NCI-H1105 treated with DMSO at 0.1 percent for 48 hours (cell line): ENCODE results near the gene DTL.
"Not testable (repeated sequence)": the region's sequence is repeated elsewhere in the genome, so short reads cannot be mapped to it uniquely, and the experiment has no call there.

Experiments used
- DNase-seq: peaks from one replicate; lab custom pipeline; 2025; lab: John Stamatoyannopoulos, UW

Gene DTL, protein sequence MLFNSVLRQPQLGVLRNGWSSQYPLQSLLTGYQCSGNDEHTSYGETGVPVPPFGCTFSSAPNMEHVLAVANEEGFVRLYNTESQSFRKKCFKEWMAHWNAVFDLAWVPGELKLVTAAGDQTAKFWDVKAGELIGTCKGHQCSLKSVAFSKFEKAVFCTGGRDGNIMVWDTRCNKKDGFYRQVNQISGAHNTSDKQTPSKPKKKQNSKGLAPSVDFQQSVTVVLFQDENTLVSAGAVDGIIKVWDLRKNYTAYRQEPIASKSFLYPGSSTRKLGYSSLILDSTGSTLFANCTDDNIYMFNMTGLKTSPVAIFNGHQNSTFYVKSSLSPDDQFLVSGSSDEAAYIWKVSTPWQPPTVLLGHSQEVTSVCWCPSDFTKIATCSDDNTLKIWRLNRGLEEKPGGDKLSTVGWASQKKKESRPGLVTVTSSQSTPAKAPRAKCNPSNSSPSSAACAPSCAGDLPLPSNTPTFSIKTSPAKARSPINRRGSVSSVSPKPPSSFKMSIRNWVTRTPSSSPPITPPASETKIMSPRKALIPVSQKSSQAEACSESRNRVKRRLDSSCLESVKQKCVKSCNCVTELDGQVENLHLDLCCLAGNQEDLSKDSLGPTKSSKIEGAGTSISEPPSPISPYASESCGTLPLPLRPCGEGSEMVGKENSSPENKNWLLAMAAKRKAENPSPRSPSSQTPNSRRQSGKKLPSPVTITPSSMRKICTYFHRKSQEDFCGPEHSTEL

DNA sequence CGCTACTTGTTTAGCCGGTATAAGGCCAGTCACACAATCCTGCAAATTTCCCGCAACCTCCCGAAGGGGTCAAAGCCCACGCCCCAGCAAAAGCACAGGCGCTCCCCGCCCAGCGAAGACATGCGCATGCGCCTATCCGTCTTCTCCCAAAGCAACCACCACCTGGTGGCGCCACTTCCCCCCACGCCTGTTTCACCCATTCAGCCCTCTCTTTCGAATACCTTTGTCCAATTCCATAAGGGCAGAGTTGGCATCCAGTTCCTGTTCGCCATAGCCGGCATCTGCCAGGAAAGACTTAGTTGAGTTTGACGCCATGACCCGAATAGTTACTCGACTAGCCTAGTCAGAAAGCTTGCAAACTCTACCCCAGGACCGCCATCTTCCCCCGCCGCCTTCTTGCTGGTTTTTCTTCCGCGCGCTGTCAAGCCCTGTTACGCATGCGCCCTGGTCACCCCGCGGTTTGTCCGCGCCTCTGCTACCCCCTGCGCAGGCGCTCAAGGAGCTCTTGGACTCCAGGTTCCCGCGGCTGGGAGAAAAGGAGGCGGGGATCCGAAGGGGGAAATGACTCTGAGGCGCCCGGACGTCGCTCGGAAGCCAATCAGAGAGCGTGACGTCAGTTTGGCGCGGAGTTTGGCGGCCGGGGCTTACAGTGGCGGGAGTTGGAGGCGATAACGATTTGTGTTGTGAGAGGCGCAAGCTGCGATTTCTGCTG is at the start of gene DTL, which contains the start of gene INTS7:
TSS of gene DTL (plus strand) at position 626 of the 712 bp plus-strand sequence. CDS start 143 bp downstream, outside the sequence.
TSS of gene INTS7 (minus strand) at position 435 of the 712 bp plus-strand sequence. CDS start at position 315, 120 bp downstream.
- DNase-seq = peak; percentile 100

DNA sequence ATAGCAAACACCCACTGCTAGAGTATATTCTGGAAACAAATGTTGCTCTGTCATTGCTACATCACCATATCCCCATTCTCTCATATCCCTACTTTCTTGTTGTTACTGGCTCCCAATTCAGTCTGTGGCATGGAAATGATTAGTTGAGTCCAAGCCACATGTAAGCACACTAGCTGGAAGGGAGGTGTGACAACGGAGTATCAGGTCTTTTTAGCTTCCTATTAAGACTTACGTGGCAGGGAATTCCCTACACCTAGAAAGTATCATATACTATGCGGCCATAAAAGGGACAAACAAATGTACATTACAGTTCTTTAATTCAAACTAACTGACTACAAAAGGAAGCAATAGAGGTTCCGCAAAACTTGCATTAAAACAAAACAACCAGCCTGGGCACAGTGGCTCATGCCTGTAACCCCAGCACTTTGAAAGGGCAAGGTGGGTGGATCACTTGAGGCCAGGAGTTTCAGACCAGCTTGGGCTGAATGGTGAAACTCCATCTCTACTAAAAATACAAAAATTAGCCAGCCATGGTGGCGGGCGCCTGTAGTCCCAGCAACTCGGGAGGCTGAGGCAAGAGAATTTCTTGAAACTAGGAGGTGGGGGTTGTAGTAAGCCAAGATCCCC is 48.8 kb upstream of the DTL start:
- DNase-seq = no peak

DNA sequence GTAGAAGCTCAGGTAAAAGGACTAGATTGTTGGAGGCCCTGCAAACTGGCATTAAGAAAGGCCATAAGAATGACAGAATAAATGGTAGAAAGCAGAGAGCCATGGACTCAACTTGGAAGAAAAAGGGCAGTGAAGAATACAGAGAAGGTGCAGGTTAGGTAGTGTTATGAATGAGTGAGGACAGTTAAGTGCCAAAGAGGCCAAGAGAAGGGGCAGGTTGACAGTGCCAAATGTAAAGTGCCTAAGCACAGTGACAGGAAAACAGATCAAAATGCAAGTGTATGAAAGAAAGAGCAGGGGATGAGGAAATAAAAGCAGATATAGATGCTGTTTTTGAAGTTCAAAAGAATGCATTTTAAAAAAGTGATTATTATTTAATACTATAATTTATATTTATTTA is 43.9 kb upstream of the DTL start:
- no peak for DNase-seq

DNA sequence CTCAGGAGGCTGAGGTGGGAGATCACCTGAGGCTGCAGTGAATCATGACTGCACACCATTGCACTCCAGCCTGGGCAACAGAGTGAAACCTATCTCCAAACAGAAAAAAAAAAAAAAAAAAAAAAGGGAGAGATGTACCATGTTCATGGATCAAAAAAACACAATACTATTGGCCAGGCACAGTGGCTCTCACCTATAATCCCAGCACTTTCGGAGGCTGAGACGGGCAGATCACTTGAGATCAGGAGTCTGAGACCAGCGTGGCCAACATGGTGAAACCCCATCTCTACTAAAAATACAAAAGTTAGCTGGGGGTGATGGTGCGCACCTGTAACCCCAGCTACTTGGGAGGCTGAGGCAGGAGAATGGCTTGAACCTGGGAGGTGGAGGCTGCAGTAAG is 38.1 kb upstream of the DTL start:
- DNase-seq = not testable (repeated sequence)

DNA sequence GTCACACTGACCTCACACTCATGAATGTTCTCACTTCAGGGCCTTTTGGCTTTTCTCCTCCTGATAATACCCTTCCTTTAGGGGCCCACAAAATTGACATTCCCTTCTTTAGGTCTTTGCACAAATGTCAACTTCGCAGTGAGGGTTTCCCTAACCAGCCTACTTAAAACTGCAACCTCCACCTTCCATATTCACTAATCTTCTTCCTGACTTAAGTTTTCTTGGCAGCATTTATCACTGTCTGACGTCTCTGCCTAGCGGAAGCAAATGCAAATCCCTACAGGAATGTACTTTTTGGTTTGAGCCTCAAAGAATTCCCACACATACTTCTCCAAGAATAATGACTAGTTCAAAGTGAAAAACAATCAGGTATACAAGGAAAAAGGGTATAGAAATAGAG is 33.0 kb upstream of the DTL start:
- DNase-seq = no peak

DNA sequence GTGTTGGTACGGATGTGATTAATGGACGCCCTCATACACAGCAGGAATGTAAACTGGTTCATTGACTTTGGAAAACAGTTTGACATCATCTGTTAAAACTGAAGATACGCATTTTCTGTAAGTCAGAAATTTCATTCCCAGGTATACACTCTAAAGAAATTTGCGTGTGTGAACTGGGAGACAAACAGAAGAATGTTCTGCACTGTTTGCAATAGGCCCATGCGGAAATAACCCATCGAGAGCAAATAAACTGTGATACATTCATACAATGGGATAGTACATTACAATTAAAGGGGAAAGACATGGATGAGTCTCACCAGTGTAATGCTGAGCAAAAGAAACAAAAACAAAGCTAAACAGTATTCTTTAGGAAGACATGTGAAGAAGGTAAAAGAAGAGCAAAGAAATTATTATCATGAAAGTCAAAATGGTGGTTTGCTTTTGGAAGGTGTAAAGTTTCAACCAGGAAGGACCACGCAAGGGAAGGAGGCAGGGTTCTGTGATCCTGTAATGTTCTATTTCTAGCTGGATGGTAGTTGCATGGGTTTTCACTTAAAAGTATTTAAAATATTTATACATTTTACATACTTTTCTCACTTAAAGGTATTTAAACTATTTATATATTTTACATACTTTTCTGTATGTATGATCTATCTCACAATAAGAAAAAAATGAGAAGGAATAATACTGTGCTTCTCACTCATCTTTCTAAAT is 30.5 kb upstream of the DTL start:
- DNase-seq = no peak

DNA sequence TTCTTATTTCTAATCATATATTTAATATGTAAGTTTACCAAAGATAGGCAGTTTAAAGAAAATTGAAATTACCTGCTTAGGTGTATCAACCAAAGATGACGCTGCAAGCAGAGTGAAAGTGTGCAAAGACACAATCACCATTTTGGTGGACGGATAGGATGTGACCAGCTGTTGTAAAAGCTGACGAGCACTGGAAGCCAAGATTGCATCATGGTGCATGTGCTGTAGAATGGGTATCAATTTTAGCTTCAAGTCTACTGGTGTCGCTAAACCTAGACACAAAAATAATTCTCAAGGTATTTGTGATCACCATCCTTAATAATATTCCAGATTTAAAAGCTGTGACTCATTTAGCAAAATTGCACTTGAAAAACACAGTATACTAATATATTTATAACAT is 28.4 kb upstream of the DTL start:
- no peak for DNase-seq

DNA sequence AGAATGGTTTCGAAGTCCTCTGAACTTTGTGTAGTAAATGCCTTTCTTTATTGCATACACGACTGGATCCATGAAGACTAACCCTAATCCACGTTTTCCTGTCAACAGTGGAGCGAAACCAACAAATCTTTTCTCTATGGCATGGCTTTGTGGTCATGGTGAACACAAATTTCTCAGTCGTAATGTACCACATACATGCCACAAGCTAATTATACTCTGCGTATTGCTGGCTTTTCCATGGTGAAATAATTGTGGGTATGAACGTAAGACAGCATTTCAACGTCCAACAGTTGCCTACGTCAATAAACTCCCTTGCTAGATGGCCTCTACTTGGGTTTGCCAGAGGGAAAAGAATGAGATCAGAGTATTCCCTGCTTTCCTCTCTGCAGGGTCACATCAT is 27.7 kb upstream of the DTL start:
- no peak for DNase-seq

DNA sequence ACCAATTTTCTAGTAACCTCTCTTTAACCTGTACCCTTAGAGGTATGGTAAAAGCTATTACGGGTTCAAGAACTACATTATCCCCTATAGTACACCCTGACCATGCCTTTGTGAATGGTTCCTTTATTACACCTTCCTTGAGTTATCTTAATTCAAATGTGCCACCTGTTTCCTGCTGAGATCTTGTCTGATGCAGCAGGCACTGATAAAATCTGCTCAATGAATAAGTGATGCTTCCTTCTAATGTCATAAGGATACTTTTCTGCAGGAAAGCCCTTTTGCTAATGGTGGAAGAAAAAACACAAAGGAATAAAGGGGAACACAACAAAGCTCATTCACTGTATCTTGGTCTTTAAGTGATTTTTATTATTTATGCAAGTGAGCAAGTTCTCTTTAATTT is 26.0 kb upstream of the DTL start:
- DNase-seq = no peak

DNA sequence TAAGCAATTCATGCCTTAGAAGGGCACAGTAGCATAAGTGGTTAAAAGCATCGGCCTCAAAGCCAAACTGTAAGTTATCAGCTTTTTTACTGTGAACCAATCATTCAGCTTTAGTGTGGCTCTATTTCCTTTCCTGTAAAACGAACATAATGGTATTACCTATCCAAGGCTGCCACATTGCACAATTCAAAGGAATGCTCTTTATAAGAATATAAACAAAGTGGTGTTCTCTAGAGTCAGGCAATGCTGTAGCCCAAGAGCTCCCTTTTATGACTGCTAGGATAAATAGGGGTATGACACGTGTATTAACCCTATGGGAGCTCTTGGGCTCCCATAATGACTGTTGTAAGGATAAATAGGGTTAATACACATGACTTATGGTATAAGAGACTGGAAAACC is 25.5 kb upstream of the DTL start:
- DNase-seq = no peak

DNA sequence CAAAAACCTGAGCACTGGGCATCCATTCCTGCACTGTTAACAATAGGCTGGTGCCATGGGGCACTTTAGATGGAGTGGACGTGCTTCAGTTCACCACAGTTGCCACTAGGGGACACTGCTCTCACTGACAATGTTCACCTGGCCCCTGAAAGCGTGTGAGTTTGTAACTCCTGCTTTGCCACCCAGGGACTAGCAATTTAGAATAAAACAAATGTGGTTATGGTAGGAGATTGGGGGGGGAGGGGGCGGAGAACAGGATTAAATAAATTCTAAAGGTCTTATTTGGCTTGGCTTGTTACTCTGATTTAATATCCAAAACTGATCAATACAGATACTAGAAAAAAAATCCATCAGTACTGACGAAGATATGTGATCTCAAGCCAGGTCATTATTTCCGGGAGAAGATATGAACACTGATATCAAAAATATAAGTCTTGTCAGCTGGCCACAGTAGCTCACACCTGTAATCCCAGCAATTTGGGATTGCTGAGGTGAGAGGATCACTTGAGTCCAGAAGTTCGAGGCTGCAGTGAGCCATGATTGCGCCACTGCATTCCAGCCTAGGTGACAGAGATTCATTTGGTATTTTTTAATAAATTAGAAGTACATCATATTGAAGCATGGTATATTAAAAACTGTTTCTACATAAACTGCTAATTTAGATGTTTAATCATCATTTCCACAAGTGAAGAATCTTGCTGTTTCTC is 23.4 kb upstream of the DTL start:
- peak; percentile 67 for DNase-seq

DNA sequence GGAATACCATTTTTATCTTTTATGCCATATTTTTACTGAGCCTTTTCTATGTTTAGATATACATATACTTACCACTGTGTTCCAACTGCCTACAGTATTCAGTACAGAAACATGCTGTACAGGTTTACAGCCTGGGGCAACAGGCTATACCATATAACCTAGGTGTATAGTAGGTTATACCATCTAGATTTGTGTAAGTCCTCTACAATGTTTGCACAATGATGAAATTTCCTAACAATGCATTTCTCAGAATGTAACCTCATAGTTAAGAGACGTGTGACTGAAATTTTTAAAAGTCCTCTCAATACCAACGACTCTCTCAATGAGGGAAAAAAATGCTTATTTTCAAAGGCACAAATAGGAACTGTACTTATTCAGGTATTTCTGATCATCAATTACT is 21.9 kb upstream of the DTL start:
- no peak for DNase-seq

DNA sequence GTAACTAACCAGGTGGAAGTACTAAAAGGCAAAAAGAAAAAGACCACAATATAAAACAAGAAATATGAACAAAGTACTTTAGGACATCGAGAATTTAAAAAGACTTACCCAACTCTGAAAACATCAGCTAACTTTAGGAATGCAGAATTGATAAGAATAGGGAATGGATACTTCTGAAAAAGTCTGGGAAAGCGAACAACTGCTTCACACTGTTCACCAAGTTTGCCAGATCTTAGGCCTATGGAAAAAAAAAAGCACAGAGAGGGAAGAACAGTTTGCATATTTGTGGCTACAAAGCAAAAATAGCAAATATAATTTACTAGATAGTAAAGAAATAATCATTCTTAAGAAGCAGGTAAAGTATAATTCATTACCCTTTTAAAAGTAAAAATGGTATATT is 14.6 kb upstream of the DTL start:
- DNase-seq = no peak

DNA sequence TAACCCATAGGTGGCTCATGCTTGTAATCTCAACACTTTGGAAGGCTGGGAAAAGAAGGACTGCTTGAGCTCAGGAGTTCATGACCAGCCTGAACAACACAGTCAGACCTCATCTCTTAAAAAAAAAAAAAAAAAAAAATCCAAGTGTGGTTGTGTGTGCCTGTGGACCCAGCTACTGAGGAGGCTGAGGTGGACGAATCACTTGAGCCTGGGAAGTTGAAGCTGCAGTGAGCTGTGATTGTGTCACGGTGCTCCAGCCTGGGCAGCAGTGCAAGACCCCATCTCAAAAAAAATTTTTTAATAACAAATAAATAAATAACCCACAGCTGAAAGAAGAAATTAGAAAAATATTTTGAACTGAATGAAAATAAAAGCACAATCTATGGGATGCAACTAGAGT is 14.0 kb upstream of the DTL start:
- DNase-seq = no peak

DNA sequence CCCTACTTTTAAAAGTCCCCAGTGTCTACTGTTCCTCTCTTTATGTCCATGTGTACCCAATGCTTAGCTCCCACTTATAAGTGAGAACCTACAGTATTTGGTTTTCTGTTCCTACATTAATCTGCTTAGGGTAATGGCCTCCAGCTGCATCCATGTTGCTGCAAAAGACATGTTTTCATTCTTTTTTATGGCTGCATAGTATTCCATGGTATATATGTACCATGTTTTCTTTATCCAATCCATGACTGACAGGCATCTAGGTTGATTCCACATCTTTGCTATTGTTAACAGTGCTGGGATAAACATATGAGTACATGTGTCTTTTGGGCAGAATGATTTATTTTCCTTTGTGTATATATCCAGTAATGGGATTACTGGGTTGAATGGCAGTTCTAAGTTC is 12.6 kb upstream of the DTL start:
- DNase-seq = not testable (repeated sequence)

DNA sequence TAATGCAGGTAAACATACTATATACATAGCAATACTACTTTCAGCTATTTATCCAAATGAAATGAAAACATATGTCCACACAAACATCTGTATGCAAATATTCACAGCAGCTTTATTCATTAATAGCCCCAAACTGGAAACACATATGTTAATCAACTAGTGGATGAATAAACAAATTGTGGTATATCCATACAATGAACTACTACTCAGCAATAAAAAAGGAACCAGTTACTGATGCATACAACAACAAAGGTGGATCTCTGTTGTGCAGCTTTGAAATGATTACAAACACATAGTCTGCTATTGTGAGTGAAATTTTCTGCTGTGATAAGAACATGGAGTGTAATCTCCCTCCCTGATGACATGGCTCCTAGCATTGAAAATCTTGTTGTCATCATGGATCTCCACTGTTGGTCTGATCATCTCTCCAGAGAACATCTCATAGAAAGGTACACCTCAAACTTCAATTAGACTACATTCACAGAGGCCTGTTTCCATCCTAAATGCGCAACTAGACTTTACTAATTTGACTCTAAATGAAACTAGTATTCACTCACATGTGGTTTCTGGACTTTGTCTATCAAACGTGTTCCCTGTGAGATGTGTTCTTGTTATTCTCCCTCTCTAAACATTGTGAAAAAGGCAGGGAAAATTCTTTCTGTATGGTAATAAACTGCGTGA is 10.9 kb upstream of the DTL start:
- DNase-seq = no peak

DNA sequence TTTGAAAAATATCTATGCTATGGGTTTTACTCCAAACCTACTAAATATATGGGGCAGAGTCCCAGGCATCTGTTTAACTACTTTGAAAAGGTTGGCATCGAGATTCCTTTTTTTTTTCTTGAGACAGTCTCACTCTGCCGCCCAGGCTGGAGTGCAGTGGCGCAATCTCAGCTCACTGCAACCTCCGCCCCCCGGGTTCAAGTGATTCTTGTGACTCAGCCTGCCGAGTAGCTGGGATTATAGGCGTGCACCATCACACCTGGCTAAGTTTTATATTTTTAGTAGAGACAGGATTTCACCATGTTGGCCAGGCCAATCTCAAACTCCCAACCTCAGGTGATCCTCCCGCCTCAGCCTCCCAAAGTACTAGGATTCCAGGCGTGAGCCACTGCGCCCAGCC is 7.8 kb upstream of the DTL start:
- DNase-seq = not testable (repeated sequence)

DNA sequence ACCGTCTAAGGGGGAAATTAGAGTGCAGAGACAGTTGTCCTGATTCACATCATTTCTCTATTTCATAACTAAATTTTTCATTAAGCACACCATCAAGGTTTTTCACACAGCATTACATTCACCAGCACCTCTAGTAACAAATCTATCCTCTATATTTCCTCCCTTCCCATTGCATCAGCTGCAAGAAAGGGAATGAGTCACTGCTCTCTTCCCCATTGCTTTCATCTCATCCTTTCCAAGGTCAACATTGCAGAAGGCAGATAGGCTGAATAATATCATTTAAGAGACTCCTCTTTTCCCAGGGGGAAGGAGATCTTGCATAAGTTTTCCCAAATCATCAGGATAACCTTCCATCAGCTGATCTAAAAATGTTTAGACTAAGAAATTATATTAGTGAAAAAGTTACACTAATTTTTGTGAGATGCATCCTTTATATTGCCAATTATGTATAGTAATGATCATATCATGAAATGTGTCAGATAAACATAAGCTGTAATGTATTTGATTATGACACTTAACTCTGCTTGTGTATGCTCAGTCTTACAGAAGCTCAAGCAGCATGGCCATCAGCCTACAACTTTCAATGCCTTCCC is 4.5 kb upstream of the DTL start:
- DNase-seq = no peak

DNA sequence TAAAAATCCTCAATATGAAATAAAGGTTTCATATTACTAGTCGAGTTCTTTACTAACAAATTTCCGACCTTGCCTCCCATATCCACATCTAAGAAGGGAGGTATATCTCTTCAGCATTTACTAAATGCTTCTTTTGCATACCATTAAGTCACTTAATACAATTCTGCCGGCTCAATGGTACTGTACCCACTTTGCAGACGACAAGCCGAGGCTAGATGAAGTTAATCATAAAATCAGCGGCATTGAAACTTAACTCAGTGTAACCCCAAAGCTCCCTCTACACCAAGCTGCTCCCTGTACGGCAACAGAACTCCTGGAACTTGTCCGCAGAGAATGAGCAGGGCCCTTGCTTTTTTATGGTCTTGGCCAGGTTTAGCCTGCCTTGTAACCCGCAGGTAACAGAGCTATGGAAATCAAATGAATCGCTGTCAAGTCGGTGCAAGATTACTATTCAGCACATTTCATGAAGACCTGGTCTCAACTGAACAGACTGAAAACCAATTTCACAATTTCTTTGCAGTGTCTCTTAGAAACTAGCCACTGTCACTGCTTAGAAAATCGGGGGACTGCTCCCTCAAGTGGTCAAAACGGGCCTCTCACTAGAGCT is 929 bp upstream of the DTL start:
- DNase-seq = no peak
